ENCODE data around the gene CTCFL.

The CTCFL gene

DNA sequence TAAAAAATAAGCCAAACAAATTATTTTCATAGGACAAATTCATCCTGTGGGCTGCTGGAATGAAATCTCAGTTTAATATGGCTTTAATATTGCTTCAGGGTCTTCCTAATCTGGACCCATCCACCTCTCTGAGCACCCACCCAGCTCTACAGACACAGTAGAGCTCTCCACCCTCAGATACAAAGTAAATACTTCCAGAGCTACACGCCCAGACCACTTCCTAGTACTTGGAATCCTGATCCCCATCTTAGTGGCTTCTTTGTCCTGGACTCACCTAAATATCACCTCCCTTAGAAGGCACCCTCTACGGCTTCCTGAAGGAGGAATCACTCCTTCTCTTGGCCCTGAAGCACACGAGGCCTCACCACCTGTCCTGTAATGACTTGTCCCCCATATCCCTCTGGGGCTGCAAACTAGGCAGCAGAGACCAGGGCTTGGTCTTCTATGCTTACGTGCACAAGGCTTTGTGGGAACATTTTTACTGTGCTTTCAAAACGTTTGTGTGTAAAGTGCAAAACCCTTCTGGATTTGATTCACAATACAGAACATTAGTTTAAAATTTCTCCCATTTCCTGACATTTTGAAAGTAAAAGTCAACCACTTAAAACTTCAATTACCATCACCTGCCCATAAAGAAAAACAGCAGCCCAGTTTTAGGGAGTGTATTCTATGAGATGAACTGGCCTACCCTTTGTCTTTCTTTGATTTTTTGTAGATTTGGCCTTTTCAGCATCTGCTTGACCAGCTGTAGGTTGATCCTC, 2.4 kb downstream of the CTCFL start:
- no peak overlapping the region for H3K14ac ChIP-seq (ENCODE audit: low read length)
- H3K18ac ChIP-seq (ENCODE audit: low read length) = no peak overlapping the region
- no peak overlapping the region for H2BK5ac ChIP-seq (ENCODE audit: low read length)
- no peak overlapping the region for H3K4ac ChIP-seq (ENCODE audit: low read length)
- H3K27me3 ChIP-seq (ENCODE audit: control insufficient read depth in 3 of 3, insufficient read depth in 3 of 3, low read depth in 1 of 3, low read length in 3 of 3) = peaks cover 0 to 35% (median 0%) of the 10 kb centered on the region in 3 experiments
- no peak overlapping the region for H3K4me3 ChIP-seq (ENCODE audit: low read length in 2 of 2)
- no CpG with 5 or more reads among the region's 5 CpGs for WGBS, 2 donors (ENCODE audit: extremely low coverage in 2 of 2, insufficient read length in 2 of 2, insufficient replicate concordance in 1 of 2)
- no peak overlapping the region for H3K4me2 ChIP-seq (ENCODE audit: insufficient read depth, low read length, poor library complexity, severe bottlenecking)
- H2AK5ac ChIP-seq (ENCODE audit: low read depth, low read length) = no peak overlapping the region
- no peak overlapping the region for H2BK120ac ChIP-seq (ENCODE audit: low read depth, low read length)
- peaks cover 0 to 2% of the 10 kb centered on the region in 2 donors for H3K4me1 ChIP-seq (ENCODE audit: control insufficient read depth in 2 of 2, insufficient read depth in 1 of 2, low read depth in 1 of 2, low read length in 2 of 2)
- DNase-seq (ENCODE audit: low spot score) = no peak
- no peak overlapping the region for H3K9ac ChIP-seq (ENCODE audit: low read depth, low read length, poor library complexity)
- no peaks in the 10 kb centered on the region for H3K36me3 ChIP-seq (replicated peaks in 1 of 2; ENCODE audit: control insufficient read depth in 2 of 2, insufficient read depth in 2 of 2, low read length in 2 of 2)
- no peak overlapping the region for H4K91ac ChIP-seq (ENCODE audit: low read depth, low read length, poor library complexity)
- no peak overlapping the region for H3K23ac ChIP-seq (ENCODE audit: low read depth, low read length, poor library complexity)
- H2BK12ac ChIP-seq (ENCODE audit: low read length) = no peak overlapping the region
- H3K79me1 ChIP-seq (ENCODE audit: low read depth, low read length) = peaks cover 2% of the 10 kb centered on the region
- no peaks in the 10 kb centered on the region for H3K9me3 ChIP-seq (replicated peaks in 1 of 2; ENCODE audit: control insufficient read depth in 2 of 2, insufficient read depth in 1 of 2, low read depth in 1 of 2, low read length in 2 of 2)
- no peak overlapping the region for H4K8ac ChIP-seq (ENCODE audit: low read depth, low read length)
- no peak overlapping the region for H2BK15ac ChIP-seq (ENCODE audit: low read length)
- no peak overlapping the region for H3K27ac ChIP-seq (replicated peaks; ENCODE audit: low read length)
- no peak overlapping the region for H2AFZ ChIP-seq (ENCODE audit: low read length)

DNA sequence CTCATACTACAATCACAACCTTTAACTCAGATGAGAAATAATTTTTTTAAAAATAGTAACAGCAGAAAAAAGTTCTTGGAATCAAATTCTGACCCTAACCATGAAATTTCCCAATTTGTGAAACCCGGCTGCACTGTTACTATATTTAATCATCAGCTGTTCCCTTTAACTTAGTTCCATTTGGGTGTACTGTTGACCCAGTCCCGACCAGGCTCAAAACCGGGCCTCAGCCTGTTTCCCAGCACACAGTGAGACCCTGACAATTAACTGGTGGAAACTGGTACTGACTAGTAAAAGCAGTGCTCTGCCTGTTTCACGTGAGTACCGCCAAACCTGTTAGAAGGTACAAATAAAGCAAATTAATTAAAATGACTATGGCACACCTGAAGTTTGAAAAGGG, 7.0 kb downstream of the CTCFL start:
- Histone ChIP-seq H2AK5ac (ENCODE audit: low read depth, low read length) (no peak overlapping the region), H2BK120ac (ENCODE audit: low read depth, low read length) (no peak overlapping the region), H3K4me2 (ENCODE audit: insufficient read depth, low read length, poor library complexity, severe bottlenecking) (no peak overlapping the region), H3K9me3 (replicated peaks in 1 of 2; ENCODE audit: control insufficient read depth in 2 of 2, insufficient read depth in 1 of 2, low read depth in 1 of 2, low read length in 2 of 2) (no peaks in the 10 kb centered on the region), H2AFZ (ENCODE audit: low read length) (no peak overlapping the region), H3K27ac (replicated peaks; ENCODE audit: low read length) (no peak overlapping the region), H3K36me3 (replicated peaks in 1 of 2; ENCODE audit: control insufficient read depth in 2 of 2, insufficient read depth in 2 of 2, low read length in 2 of 2) (no peaks in the 10 kb centered on the region), H3K23ac (ENCODE audit: low read depth, low read length, poor library complexity) (no peak overlapping the region), H4K8ac (ENCODE audit: low read depth, low read length) (no peak overlapping the region), H2BK15ac (ENCODE audit: low read length) (no peak overlapping the region), H3K27me3 (ENCODE audit: control insufficient read depth in 3 of 3, insufficient read depth in 3 of 3, low read depth in 1 of 3, low read length in 3 of 3) (peaks cover 0 to 57% (median 0%) of the 10 kb centered on the region in 3 experiments), H3K79me1 (ENCODE audit: low read depth, low read length) (no peaks in the 10 kb centered on the region), H3K18ac (ENCODE audit: low read length) (no peak overlapping the region), H4K91ac (ENCODE audit: low read depth, low read length, poor library complexity) (no peak overlapping the region), H3K9ac (ENCODE audit: low read depth, low read length, poor library complexity) (no peak overlapping the region), H3K4me3 (ENCODE audit: low read length in 2 of 2) (no peak overlapping the region), H2BK12ac (ENCODE audit: low read length) (no peak overlapping the region), H2BK5ac (ENCODE audit: low read length) (no peak overlapping the region), H3K14ac (ENCODE audit: low read length) (no peak overlapping the region), H3K4ac (ENCODE audit: low read length) (no peak overlapping the region), H3K4me1 (ENCODE audit: control insufficient read depth in 2 of 2, insufficient read depth in 1 of 2, low read depth in 1 of 2, low read length in 2 of 2) (no peaks in the 10 kb centered on the region)
- WGBS, 2 donors (ENCODE audit: extremely low coverage in 2 of 2, insufficient read length in 2 of 2, insufficient replicate concordance in 1 of 2) = no CpG with 5 or more reads among the region's 5 CpGs
- no peak for DNase-seq (ENCODE audit: low spot score)

GRCh38 chr20:57514273-57514751, 10.6 kb downstream of the CTCFL start:
- Histone ChIP-seq H2BK15ac (ENCODE audit: low read length) (no peak overlapping the region), H3K9ac (ENCODE audit: low read depth, low read length, poor library complexity) (no peak overlapping the region), H3K27ac (replicated peaks; ENCODE audit: low read length) (no peak overlapping the region), H3K4me1 (ENCODE audit: control insufficient read depth in 2 of 2, insufficient read depth in 1 of 2, low read depth in 1 of 2, low read length in 2 of 2) (no peaks in the 10 kb centered on the region), H3K27me3 (ENCODE audit: control insufficient read depth in 3 of 3, insufficient read depth in 3 of 3, low read depth in 1 of 3, low read length in 3 of 3) (peaks cover 0 to 44% (median 0%) of the 10 kb centered on the region in 3 experiments), H3K4me3 (ENCODE audit: low read length in 2 of 2) (no peak overlapping the region), H3K18ac (ENCODE audit: low read length) (no peak overlapping the region), H2BK5ac (ENCODE audit: low read length) (no peak overlapping the region), H4K91ac (ENCODE audit: low read depth, low read length, poor library complexity) (no peak overlapping the region), H2AFZ (ENCODE audit: low read length) (peak overlapping the region; percentile 63), H3K4me2 (ENCODE audit: insufficient read depth, low read length, poor library complexity, severe bottlenecking) (no peak overlapping the region), H2AK5ac (ENCODE audit: low read depth, low read length) (no peak overlapping the region), H3K9me3 (replicated peaks in 1 of 2; ENCODE audit: control insufficient read depth in 2 of 2, insufficient read depth in 1 of 2, low read depth in 1 of 2, low read length in 2 of 2) (no peaks in the 10 kb centered on the region), H3K14ac (ENCODE audit: low read length) (no peak overlapping the region), H4K8ac (ENCODE audit: low read depth, low read length) (no peak overlapping the region), H2BK120ac (ENCODE audit: low read depth, low read length) (no peak overlapping the region), H3K23ac (ENCODE audit: low read depth, low read length, poor library complexity) (no peak overlapping the region), H3K79me1 (ENCODE audit: low read depth, low read length) (no peaks in the 10 kb centered on the region), H2BK12ac (ENCODE audit: low read length) (no peak overlapping the region), H3K36me3 (replicated peaks in 1 of 2; ENCODE audit: control insufficient read depth in 2 of 2, insufficient read depth in 2 of 2, low read length in 2 of 2) (no peaks in the 10 kb centered on the region), H3K4ac (ENCODE audit: low read length) (no peak overlapping the region)
- DNase-seq (ENCODE audit: low spot score) = peak; percentile 62
- WGBS, 2 donors (ENCODE audit: extremely low coverage in 2 of 2, insufficient read length in 2 of 2, insufficient replicate concordance in 1 of 2) = no CpG with 5 or more reads among the region's 17 CpGs

DNA sequence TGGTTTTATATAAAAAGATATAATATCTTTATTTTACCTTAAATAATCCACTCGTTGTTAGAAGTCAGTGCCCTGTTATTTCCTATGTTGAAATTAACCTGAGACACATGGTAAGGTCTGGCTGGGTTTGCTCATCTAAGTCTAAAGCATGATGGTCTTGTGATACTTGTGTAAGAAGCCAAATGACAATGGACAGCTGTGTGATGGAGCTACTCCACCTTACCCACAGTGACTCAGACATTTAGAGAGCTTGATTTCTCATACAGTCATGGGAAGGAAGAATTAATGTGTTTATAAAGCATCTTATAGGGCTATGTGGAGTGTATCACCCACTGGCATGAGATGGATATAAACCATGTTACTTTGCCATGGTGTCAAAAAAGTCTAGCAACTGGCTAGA, 11.7 kb downstream of the CTCFL start:
- Histone ChIP-seq H3K4me2 (ENCODE audit: insufficient read depth, low read length, poor library complexity, severe bottlenecking) (no peak overlapping the region), H3K27me3 (ENCODE audit: control insufficient read depth in 3 of 3, insufficient read depth in 3 of 3, low read depth in 1 of 3, low read length in 3 of 3) (peaks cover 0 to 45% (median 0%) of the 10 kb centered on the region in 3 experiments), H3K36me3 (replicated peaks in 1 of 2; ENCODE audit: control insufficient read depth in 2 of 2, insufficient read depth in 2 of 2, low read length in 2 of 2) (no peaks in the 10 kb centered on the region), H3K14ac (ENCODE audit: low read length) (no peak overlapping the region), H3K27ac (replicated peaks; ENCODE audit: low read length) (no peak overlapping the region), H4K91ac (ENCODE audit: low read depth, low read length, poor library complexity) (no peak overlapping the region), H3K9ac (ENCODE audit: low read depth, low read length, poor library complexity) (no peak overlapping the region), H2BK12ac (ENCODE audit: low read length) (no peak overlapping the region), H2BK15ac (ENCODE audit: low read length) (no peak overlapping the region), H2BK120ac (ENCODE audit: low read depth, low read length) (no peak overlapping the region), H3K23ac (ENCODE audit: low read depth, low read length, poor library complexity) (no peak overlapping the region), H3K4ac (ENCODE audit: low read length) (no peak overlapping the region), H3K9me3 (replicated peaks in 1 of 2; ENCODE audit: control insufficient read depth in 2 of 2, insufficient read depth in 1 of 2, low read depth in 1 of 2, low read length in 2 of 2) (no peaks in the 10 kb centered on the region), H3K4me1 (ENCODE audit: control insufficient read depth in 2 of 2, insufficient read depth in 1 of 2, low read depth in 1 of 2, low read length in 2 of 2) (peaks cover 0 to 5% of the 10 kb centered on the region in 2 donors), H2BK5ac (ENCODE audit: low read length) (no peak overlapping the region), H3K4me3 (ENCODE audit: low read length in 2 of 2) (no peak overlapping the region), H3K79me1 (ENCODE audit: low read depth, low read length) (no peaks in the 10 kb centered on the region), H2AFZ (ENCODE audit: low read length) (no peak overlapping the region), H4K8ac (ENCODE audit: low read depth, low read length) (no peak overlapping the region), H2AK5ac (ENCODE audit: low read depth, low read length) (no peak overlapping the region), H3K18ac (ENCODE audit: low read length) (no peak overlapping the region)
- no CpG with 5 or more reads among the region's 1 CpG for WGBS, 2 donors (ENCODE audit: extremely low coverage in 2 of 2, insufficient read length in 2 of 2, insufficient replicate concordance in 1 of 2)
- no peak for DNase-seq (ENCODE audit: low spot score)
